SK-N-MC (cell line): ENCODE results near the gene TRIM44.

Experiments
- EZH2 ChIP-seq: fragments of 200-600 bp; sonication (generic); IDR thresholded peaks from one replicate; pipeline ENCODE4 v1.6.1; 2017; ENCODE audit warnings: antibody characterized with exemption
- POLR2AphosphoS5 ChIP-seq: IDR thresholded peaks from 2 replicates; pipeline ENCODE4 v1.6.1; 2012; ENCODE audit warnings: mild to moderate bottlenecking, low read depth, low read length, borderline replicate concordance

GRCh38 chr11:35623621-35624168 lies 38.9 kb upstream of the TRIM44 start:
- TF ChIP-seq EZH2 = no peak
- no peak for TF ChIP-seq POLR2AphosphoS5
